HG03469 (cell line): Measurements from ENCODE around the gene DDIT3.

Source experiments
- ATAC-seq: cut with Tn5 transposase; IDR thresholded peaks from one replicate; pipeline ENCODE4 v1.9.1; 2021; ENCODE audit warnings: mild to moderate bottlenecking, moderate library complexity, moderate number of reproducible peaks; ENCODE audit not compliant: unreplicated experiment

The DDIT3 gene

GRCh38 chr12:57547288-57548012 lies 27.1 kb upstream of the DDIT3 start:
- ATAC-seq, result no peak

GRCh38 chr12:57546438-57547287 lies 26.3 kb upstream of the DDIT3 start, which contains the start of gene DCTN2:
TSS of gene DCTN2 (minus strand) at chr12:57547192. CDS start at chr12:57547063, 129 bp downstream.
- peak; percentile 96 for ATAC-seq

GRCh38 chr12:57545809-57546437 lies 25.6 kb upstream of the DDIT3 start:
- no peak for ATAC-seq

- no peak for ATAC-seq
These were observed 23.3 kb upstream of the DDIT3 start for GRCh38 chr12:57543581-57543980.

GRCh38 chr12:57541717-57542116 lies 21.4 kb upstream of the DDIT3 start:
- no peak for ATAC-seq

GRCh38 chr12:57541001-57541400 lies 20.7 kb upstream of the DDIT3 start:
- no peak for ATAC-seq

- no peak for ATAC-seq
These were observed 18.9 kb upstream of the DDIT3 start for GRCh38 chr12:57539134-57539768.

- ATAC-seq, result no peak
These were observed 16.3 kb upstream of the DDIT3 start for GRCh38 chr12:57536597-57536942.

- no peak for ATAC-seq
These were observed 15.7 kb upstream of the DDIT3 start for GRCh38 chr12:57535764-57536596.

- ATAC-seq, result no peak
These were observed 14.8 kb upstream of the DDIT3 start for GRCh38 chr12:57534991-57535543.

- no peak for ATAC-seq
These were observed 13.9 kb upstream of the DDIT3 start for GRCh38 chr12:57534250-57534649.

GRCh38 chr12:57533108-57533507 lies 12.8 kb upstream of the DDIT3 start:
- ATAC-seq, result no peak

- no peak for ATAC-seq
These were observed 11.5 kb upstream of the DDIT3 start for GRCh38 chr12:57531836-57532235.

- no peak for ATAC-seq
These were observed 10.3 kb upstream of the DDIT3 start for GRCh38 chr12:57530396-57531142.

- no peak for ATAC-seq
These were observed 9.5 kb upstream of the DDIT3 start for GRCh38 chr12:57529831-57530230.

GRCh38 chr12:57528831-57529555 lies 8.7 kb upstream of the DDIT3 start:
- no peak for ATAC-seq

GRCh38 chr12:57528176-57528575 lies 7.9 kb upstream of the DDIT3 start:
- no peak for ATAC-seq

- ATAC-seq, result no peak
These were observed 6.9 kb upstream of the DDIT3 start for GRCh38 chr12:57527184-57527583.
